ENCODE results near the gene CDCP1. TPM values are rescaled to one million over a fixed set of nuclear protein-coding genes. Genes with fewer than 3 reads are reported as not detected.

Gene CDCP1
- total and polyA plus RNA-seq, 2 donors (not counting 1 experiment from before 2014, with no cell fraction given): not detected

- Histone ChIP-seq H3K27ac (ENCODE audit: low read length in 2 of 2) (no peak overlapping the region), H2AFZ (ENCODE audit: insufficient read depth, low read depth, low read length, poor library complexity, severe bottlenecking) (no peak overlapping the region), H3K9ac (ENCODE audit: low read length) (no peak overlapping the region), H3K4me3 (ENCODE audit: control extremely low read depth in 1 of 5, extremely low read depth in 1 of 5, insufficient read depth in 1 of 5, low read depth in 2 of 5, low read length in 4 of 5) (no peak overlapping the region), H3K27me3 (replicated peaks in 1 of 4; ENCODE audit: control extremely low read depth in 1 of 4, control insufficient read depth in 3 of 4, insufficient read depth in 4 of 4, low read length in 3 of 4) (no peaks in the 10 kb centered on the region), H3K36me3 (replicated peaks in 1 of 2; ENCODE audit: control extremely low read depth in 1 of 2, control insufficient read depth in 1 of 2, extremely low read depth in 1 of 2, insufficient read depth in 2 of 2, low read length in 1 of 2) (no peaks in the 10 kb centered on the region), H3K9me3 (ENCODE audit: control extremely low read depth in 1 of 3, control insufficient read depth in 2 of 3, insufficient read depth in 1 of 3, low read length in 2 of 3) (no peaks in the 10 kb centered on the region), H3K79me2 (ENCODE audit: control insufficient read depth, insufficient read depth, low read length) (no peaks in the 10 kb centered on the region), H4K20me1 (ENCODE audit: control insufficient read depth, insufficient read depth, low read length, poor library complexity, severe bottlenecking) (no peaks in the 10 kb centered on the region), H3K4me1 (ENCODE audit: control insufficient read depth in 2 of 2, insufficient read depth in 2 of 2, low read length in 2 of 2) (no peaks in the 10 kb centered on the region), H3K4me2 (replicated peaks; ENCODE audit: low read depth, low read length, poor library complexity, severe bottlenecking) (no peak overlapping the region)
- H3K27me3 Mint-ChIP-seq: peaks cover 16% of the 10 kb centered on the region
- intact Hi-C loops (cut with micrococcal nuclease): no loop called here
- DNase-seq (no peak), ATAC-seq (ENCODE audit: low read depth) (no peak)
- ChIA-PET POLR2A (no interaction called here), CTCF (no interaction called here)
- H3K4me3 Mint-ChIP-seq: no peak overlapping the region
- no peak overlapping the region for H3K27ac Mint-ChIP-seq
- whole genome bisulfite sequencing (ENCODE audit: insufficient coverage): 87% methylated on average over 10 of the region's 13 CpGs
- H3K9me3 Mint-ChIP-seq (ENCODE audit: insufficient read depth): no peaks in the 10 kb centered on the region
- no peaks in the 10 kb centered on the region for H3K4me1 Mint-ChIP-seq
- TF ChIP-seq EZH2 (IDR thresholded peaks at IDR 0.05; ENCODE audit: borderline replicate concordance, insufficient read depth, low read depth, low read length, poor library complexity, severe bottlenecking) (no peak), CTCF (IDR thresholded peaks at IDR 0.05) (no peak)
Measured at GRCh38 chr3:45178183-45179023, 32.2 kb upstream of the CDCP1 start.

DNA sequence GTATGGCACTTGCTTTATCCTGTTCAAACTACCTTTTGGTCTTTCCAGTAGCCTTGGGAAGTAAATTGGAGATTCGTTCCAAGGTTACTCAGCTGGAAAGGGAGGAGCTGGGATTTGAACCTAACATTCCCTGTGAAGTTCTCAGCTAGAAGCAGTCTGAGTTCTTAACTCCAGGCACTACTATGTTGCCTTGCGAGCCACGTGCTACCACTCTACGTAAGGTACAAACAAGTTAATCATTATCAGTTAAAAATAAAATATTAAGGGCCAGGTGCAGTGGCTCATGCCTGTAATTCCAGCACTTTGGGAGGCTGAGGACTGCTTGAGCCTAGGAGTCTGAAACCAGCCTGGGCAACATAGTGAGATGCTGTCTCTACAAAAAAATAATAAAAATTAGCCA lies 30.7 kb upstream of the CDCP1 start:
- Mint-ChIP-seq H3K27me3 (peaks cover 16% of the 10 kb centered on the region), H3K4me1 (no peaks in the 10 kb centered on the region), H3K4me3 (no peak overlapping the region), H3K9me3 (ENCODE audit: insufficient read depth) (no peaks in the 10 kb centered on the region), H3K27ac (no peak overlapping the region)
- DNase-seq (no peak), ATAC-seq (ENCODE audit: low read depth) (no peak)
- Histone ChIP-seq H3K9ac (ENCODE audit: low read length) (no peak overlapping the region), H3K27ac (ENCODE audit: low read length in 2 of 2) (no peak overlapping the region), H3K79me2 (ENCODE audit: control insufficient read depth, insufficient read depth, low read length) (no peaks in the 10 kb centered on the region), H2AFZ (ENCODE audit: insufficient read depth, low read depth, low read length, poor library complexity, severe bottlenecking) (no peak overlapping the region), H4K20me1 (ENCODE audit: control insufficient read depth, insufficient read depth, low read length, poor library complexity, severe bottlenecking) (no peaks in the 10 kb centered on the region), H3K4me3 (ENCODE audit: control extremely low read depth in 1 of 5, extremely low read depth in 1 of 5, insufficient read depth in 1 of 5, low read depth in 2 of 5, low read length in 4 of 5) (no peak overlapping the region), H3K36me3 (replicated peaks in 1 of 2; ENCODE audit: control extremely low read depth in 1 of 2, control insufficient read depth in 1 of 2, extremely low read depth in 1 of 2, insufficient read depth in 2 of 2, low read length in 1 of 2) (no peaks in the 10 kb centered on the region), H3K9me3 (ENCODE audit: control extremely low read depth in 1 of 3, control insufficient read depth in 2 of 3, insufficient read depth in 1 of 3, low read length in 2 of 3) (no peaks in the 10 kb centered on the region), H3K4me1 (ENCODE audit: control insufficient read depth in 2 of 2, insufficient read depth in 2 of 2, low read length in 2 of 2) (no peaks in the 10 kb centered on the region), H3K27me3 (replicated peaks in 1 of 4; ENCODE audit: control extremely low read depth in 1 of 4, control insufficient read depth in 3 of 4, insufficient read depth in 4 of 4, low read length in 3 of 4) (peaks cover 0 to 4% (median 2%) of the 10 kb centered on the region in 4 experiments), H3K4me2 (replicated peaks; ENCODE audit: low read depth, low read length, poor library complexity, severe bottlenecking) (no peak overlapping the region)
- ChIA-PET POLR2A (no interaction called here), CTCF (no interaction called here)
- intact Hi-C loops (cut with micrococcal nuclease): no loop called here
- TF ChIP-seq EZH2 (IDR thresholded peaks at IDR 0.05; ENCODE audit: borderline replicate concordance, insufficient read depth, low read depth, low read length, poor library complexity, severe bottlenecking) (no peak), CTCF (IDR thresholded peaks at IDR 0.05) (no peak)
- WGBS (ENCODE audit: insufficient coverage): no CpG with 5 or more reads among the region's 4 CpGs
